HFF-Myc (cell line): ENCODE data around the gene ORC3.

Source experiments
- DNase-seq: peaks from one replicate; pipeline ENCODE4 v3.0.0-alpha.2; 2011; ENCODE audit warnings: low read depth; ENCODE audit errors: extremely low read depth
- H3K4me3 ChIP-seq: replicated peaks from 2 replicates; pipeline ENCODE4 v1.5.1; 2011; ENCODE audit warnings: low read depth, mild to moderate bottlenecking, control low read depth, low read length
- CTCF ChIP-seq: IDR thresholded peaks from 2 replicates; pipeline ENCODE4 v1.5.1; 2012; ENCODE audit warnings: mild to moderate bottlenecking, low read depth, low read length, control low read depth; ENCODE audit errors: missing control alignments

Gene ORC3

GRCh38 chr6:87623248-87623647 is 33.3 kb downstream of the ORC3 start:
- TF ChIP-seq CTCF = no peak
- no peak overlapping the region for H3K4me3 ChIP-seq
- DNase-seq = no peak

GRCh38 chr6:87628424-87628823 is 38.5 kb downstream of the ORC3 start:
- no peak for TF ChIP-seq CTCF
- H3K4me3 ChIP-seq = no peak overlapping the region

GRCh38 chr6:87628881-87629280 is 38.9 kb downstream of the ORC3 start:
- no peak for DNase-seq
- no peak overlapping the region for H3K4me3 ChIP-seq
- no peak for TF ChIP-seq CTCF

More at GRCh38 chr6:87628424-87628823, 38.5 kb downstream of the ORC3 start:
- DNase-seq = no peak

- no peak overlapping the region for H3K4me3 ChIP-seq
- TF ChIP-seq CTCF = no peak
- DNase-seq = no peak
Measured at GRCh38 chr6:87630746-87631145, 40.8 kb downstream of the ORC3 start.

- H3K4me3 ChIP-seq = no peak overlapping the region
- no peak for DNase-seq
Measured at GRCh38 chr6:87633851-87634250, 43.9 kb downstream of the ORC3 start.

GRCh38 chr6:87636315-87636714 is 46.4 kb downstream of the ORC3 start:
- no peak for DNase-seq
- TF ChIP-seq CTCF = no peak
- H3K4me3 ChIP-seq = no peak overlapping the region

More at GRCh38 chr6:87633851-87634250, 43.9 kb downstream of the ORC3 start:
- no peak for TF ChIP-seq CTCF

- no peak for TF ChIP-seq CTCF
- no peak overlapping the region for H3K4me3 ChIP-seq
- DNase-seq = no peak
Measured at GRCh38 chr6:87637106-87637505, 47.2 kb downstream of the ORC3 start.
